OCI-LY3 (cell line): ENCODE data around the gene PDIA5.

ENCODE experiments used
- H2AFZ ChIP-seq: fragments of 200-600, 300-600 bp; shearing (Covaris generic); 2 replicates; pipeline ENCODE4 v1.6.0; 2014; ENCODE audit warnings: antibody characterized with exemption, low read depth, low read length
- H3K27ac ChIP-seq: fragments of 200-600, 300-600 bp; sonication (generic); 2 replicates; pipeline ENCODE4 v1.5.1; 2014; ENCODE audit warnings: mild to moderate bottlenecking, low read length, moderate library complexity, mixed read lengths
- H3K27me3 ChIP-seq: fragments of 200-600, 300-600 bp; sonication (generic); 2 replicates; pipeline ENCODE4 v1.6.1; 2014; ENCODE audit warnings: low read depth, low read length, mixed read lengths
- H3K36me3 ChIP-seq: fragments of 200-600, 300-600 bp; sonication (generic); replicated peaks from 2 replicates; pipeline ENCODE3; 2014; ENCODE audit warnings: low read depth, low read length, mixed read lengths
- H3K4me1 ChIP-seq: fragments of 300-600, 200-600 bp; sonication (generic); 2 replicates; pipeline ENCODE4 v1.6.1; 2014; ENCODE audit warnings: low read length, mixed read lengths
- H3K4me2 ChIP-seq: fragments of 200-600, 300-600 bp; sonication (generic); 2 replicates; pipeline ENCODE4 v1.6.1; 2014; ENCODE audit warnings: low read length, mixed read lengths
- H3K4me3 ChIP-seq: fragments of 300-600, 200-600 bp; sonication (generic); 2 replicates; pipeline ENCODE4 v1.5.1; 2014; ENCODE audit warnings: antibody characterized with exemption, mild to moderate bottlenecking, low read length, moderate library complexity
- H3K79me2 ChIP-seq: fragments of 300-600, 200-600 bp; shearing (Covaris generic); 2 replicates; pipeline ENCODE4 v1.6.1; 2014; ENCODE audit warnings: mild to moderate bottlenecking, low read length, mixed read lengths
- H3K9ac ChIP-seq: fragments of 300-600, 200-600 bp; shearing (Covaris generic); 2 replicates; pipeline ENCODE4 v1.6.0; 2014; ENCODE audit warnings: mild to moderate bottlenecking, low read length, moderate library complexity
- H3K9me3 ChIP-seq: fragments of 200-600, 300-600 bp; shearing (Covaris generic); 2 replicates; pipeline ENCODE4 v1.6.1; 2014; ENCODE audit warnings: low read length, mixed read lengths; ENCODE audit not compliant: insufficient read depth
- H4K20me1 ChIP-seq: fragments of 200-600, 300-600 bp; sonication (generic); 2 replicates; pipeline ENCODE4 v1.6.1; 2016; ENCODE audit warnings: low read length, mixed read lengths; ENCODE audit not compliant: insufficient read depth
- CTCF ChIP-seq: fragments of 200-600, 300-600 bp; sonication (generic); IDR thresholded peaks from 2 replicates; pipeline ENCODE4 v1.5.1; 2014; ENCODE audit warnings: antibody characterized with exemption, low read length, low read depth
- EZH2phosphoT487 ChIP-seq: fragments of 200-600 bp; shearing (Covaris generic); IDR thresholded peaks from 2 replicates; pipeline ENCODE4 v1.6.1; 2018; ENCODE audit warnings: antibody characterized with exemption, mixed run types, low read depth

PDIA5 gene

GRCh38 chr3:123034996-123035395 is 31.8 kb upstream of the PDIA5 start:
- no peak overlapping the region for H3K27ac ChIP-seq
- H3K4me3 ChIP-seq: no peak overlapping the region
- H3K27me3 ChIP-seq: peaks cover 40% of the 10 kb centered on the region
- H3K4me1 ChIP-seq: no peaks in the 10 kb centered on the region
- no peaks in the 10 kb centered on the region for H3K79me2 ChIP-seq
- no peak overlapping the region for H3K9ac ChIP-seq
- no peak for TF ChIP-seq EZH2phosphoT487
- TF ChIP-seq CTCF: no peak
- no peaks in the 10 kb centered on the region for H3K36me3 ChIP-seq
- H3K4me2 ChIP-seq: no peak overlapping the region
- no peaks in the 10 kb centered on the region for H4K20me1 ChIP-seq
- no peak overlapping the region for H2AFZ ChIP-seq
- H3K9me3 ChIP-seq: no peaks in the 10 kb centered on the region

- Histone ChIP-seq H3K4me2 (no peak overlapping the region), H2AFZ (no peak overlapping the region), H3K79me2 (no peaks in the 10 kb centered on the region), H3K27me3 (peaks cover 36% of the 10 kb centered on the region), H3K27ac (no peak overlapping the region), H3K4me1 (no peaks in the 10 kb centered on the region), H3K4me3 (no peak overlapping the region), H3K36me3 (no peaks in the 10 kb centered on the region), H3K9me3 (no peaks in the 10 kb centered on the region), H4K20me1 (no peaks in the 10 kb centered on the region), H3K9ac (no peak overlapping the region)
- no peak for TF ChIP-seq CTCF
- TF ChIP-seq EZH2phosphoT487: no peak
These were observed 30.3 kb upstream of the PDIA5 start for GRCh38 chr3:123036352-123037014.

- Histone ChIP-seq H3K9me3 (no peaks in the 10 kb centered on the region), H3K79me2 (no peaks in the 10 kb centered on the region), H3K27ac (no peak overlapping the region)
These were observed 29.8 kb upstream of the PDIA5 start for GRCh38 chr3:123037015-123037375.

GRCh38 chr3:123038751-123039150 is 28.1 kb upstream of the PDIA5 start:
- no peak for TF ChIP-seq EZH2phosphoT487
- TF ChIP-seq CTCF: no peak
- no peak overlapping the region for H3K9ac ChIP-seq
- H3K27me3 ChIP-seq: peaks cover 36% of the 10 kb centered on the region
- H3K79me2 ChIP-seq: no peaks in the 10 kb centered on the region
- no peak overlapping the region for H3K4me3 ChIP-seq
- no peak overlapping the region for H3K4me2 ChIP-seq
- no peaks in the 10 kb centered on the region for H4K20me1 ChIP-seq
- no peaks in the 10 kb centered on the region for H3K4me1 ChIP-seq
- no peaks in the 10 kb centered on the region for H3K9me3 ChIP-seq
- no peak overlapping the region for H3K27ac ChIP-seq
- no peaks in the 10 kb centered on the region for H3K36me3 ChIP-seq
- H2AFZ ChIP-seq: no peak overlapping the region

More at GRCh38 chr3:123037015-123037375, 29.8 kb upstream of the PDIA5 start:
- Histone ChIP-seq H3K4me3 (no peak overlapping the region), H2AFZ (no peak overlapping the region), H4K20me1 (no peaks in the 10 kb centered on the region), H3K9ac (no peak overlapping the region), H3K36me3 (no peaks in the 10 kb centered on the region), H3K27me3 (peaks cover 36% of the 10 kb centered on the region), H3K4me2 (no peak overlapping the region), H3K4me1 (no peaks in the 10 kb centered on the region)
- TF ChIP-seq CTCF: no peak
- TF ChIP-seq EZH2phosphoT487: no peak
